HCEC 1CT (cell line): ENCODE measurements around the gene CELA3B.
A peak's percentile ranks its signal among the peaks of the same experiment; 100 is the strongest.
"Not testable (repeated sequence)": the region's sequence is repeated elsewhere in the genome, so short reads cannot be mapped to it uniquely, and the experiment has no call there.

ENCODE experiments used
- DNase-seq: peaks from one replicate; pipeline ENCODE4 v3.0.0-alpha.2; 2017

CELA3B gene

DNA sequence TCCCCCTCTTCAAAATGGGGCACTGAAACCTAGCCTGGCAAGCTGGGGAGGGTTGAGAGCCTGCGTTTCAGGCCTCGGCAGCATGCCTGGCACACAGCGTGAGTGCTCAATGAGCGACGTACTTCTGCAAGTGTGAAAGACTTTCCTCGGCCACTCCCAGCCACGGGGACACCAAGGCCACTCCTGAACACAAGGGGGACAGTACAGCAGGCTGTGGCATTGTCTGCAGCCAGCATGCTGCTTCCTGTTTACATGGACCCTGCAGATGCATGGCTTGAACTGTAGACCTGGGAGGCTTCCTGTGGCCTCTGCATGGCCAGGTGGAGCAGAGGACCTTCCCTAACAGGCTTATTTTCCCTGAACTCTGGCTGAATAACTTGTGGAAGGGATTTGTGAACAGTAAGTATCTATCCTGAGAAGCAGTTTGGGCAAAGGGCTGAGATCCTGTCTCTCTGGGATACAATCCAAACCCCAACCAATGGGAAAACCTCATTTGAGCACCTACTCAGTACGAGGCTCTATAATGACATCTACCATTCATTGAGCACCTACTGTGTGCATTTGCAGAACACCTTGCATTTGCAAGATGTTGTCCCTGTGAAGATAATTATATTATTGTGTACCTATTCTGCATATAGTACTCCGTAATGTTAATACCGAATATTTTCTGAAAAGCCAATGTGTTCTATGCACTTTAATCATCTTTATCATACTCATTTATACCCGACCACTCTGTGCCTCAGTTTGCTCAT is 29.8 kb upstream of the CELA3B start:
- DNase-seq: no peak

GRCh38 chr1:21950734-21951133 is 26.1 kb upstream of the CELA3B start:
- DNase-seq: no peak

- no peak for DNase-seq
Measured at GRCh38 chr1:21951226-21951870, 25.5 kb upstream of the CELA3B start.

- DNase-seq: no peak
Measured at GRCh38 chr1:21952786-21953520, 23.9 kb upstream of the CELA3B start.

DNA sequence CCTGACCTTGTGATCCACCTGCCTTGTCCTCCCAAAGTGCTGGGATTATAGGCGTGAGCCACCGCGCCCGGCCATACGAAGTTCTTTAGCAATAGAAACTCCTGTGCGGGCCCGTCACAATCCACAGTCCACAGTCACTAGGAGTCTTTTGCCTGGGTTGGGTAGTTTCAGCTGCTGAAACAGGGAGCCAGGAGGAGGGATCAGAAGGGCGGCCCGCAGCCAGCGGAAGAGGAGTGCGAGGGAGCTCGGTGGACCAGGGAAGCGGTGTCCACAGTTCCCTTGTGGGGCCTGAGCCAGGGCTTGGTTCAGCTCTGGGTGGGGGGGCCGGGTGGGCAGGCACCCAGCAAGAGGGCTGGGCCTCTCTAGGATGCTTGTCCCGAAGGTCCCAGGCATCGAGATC is 21.8 kb upstream of the CELA3B start:
- DNase-seq: no peak

DNA sequence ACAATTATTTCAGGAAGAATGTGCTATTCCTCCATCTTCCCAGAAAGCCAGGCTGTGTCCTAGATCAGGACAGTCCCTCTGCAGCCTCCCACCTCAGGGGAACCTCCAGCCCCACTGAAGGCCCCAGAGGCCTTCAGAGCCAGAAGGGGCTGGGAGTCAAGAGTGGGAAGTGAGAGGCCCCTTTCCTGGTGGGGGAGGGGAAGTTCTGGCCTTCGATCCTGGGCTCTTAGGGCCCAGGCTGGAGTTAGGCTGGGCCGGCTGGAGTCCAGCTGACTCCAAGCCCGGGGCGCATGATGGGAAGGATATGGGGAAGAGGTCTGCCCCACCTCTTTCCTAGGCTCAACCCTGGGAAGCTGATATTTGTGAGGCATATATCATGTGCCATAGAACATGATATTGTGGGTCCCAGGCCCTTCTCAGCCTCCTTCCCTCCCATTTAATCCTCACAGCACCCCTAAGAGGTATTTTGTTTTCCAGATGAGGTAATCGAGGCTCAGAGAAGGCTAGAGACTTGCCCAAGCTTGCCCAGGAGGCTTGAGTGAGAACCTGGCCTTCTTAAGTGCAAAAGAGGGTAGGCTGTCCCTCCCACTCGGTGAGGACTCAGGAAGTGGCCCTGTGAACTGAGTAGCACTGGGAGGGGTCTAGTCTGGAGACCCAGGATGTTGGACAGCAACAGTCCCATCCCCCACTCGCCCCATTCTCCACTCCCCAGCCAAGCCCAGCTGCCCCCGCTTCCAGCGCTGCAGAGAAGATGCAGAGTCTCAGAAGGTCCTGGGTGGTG is 21.1 kb upstream of the CELA3B start:
- DNase-seq: no peak

DNA sequence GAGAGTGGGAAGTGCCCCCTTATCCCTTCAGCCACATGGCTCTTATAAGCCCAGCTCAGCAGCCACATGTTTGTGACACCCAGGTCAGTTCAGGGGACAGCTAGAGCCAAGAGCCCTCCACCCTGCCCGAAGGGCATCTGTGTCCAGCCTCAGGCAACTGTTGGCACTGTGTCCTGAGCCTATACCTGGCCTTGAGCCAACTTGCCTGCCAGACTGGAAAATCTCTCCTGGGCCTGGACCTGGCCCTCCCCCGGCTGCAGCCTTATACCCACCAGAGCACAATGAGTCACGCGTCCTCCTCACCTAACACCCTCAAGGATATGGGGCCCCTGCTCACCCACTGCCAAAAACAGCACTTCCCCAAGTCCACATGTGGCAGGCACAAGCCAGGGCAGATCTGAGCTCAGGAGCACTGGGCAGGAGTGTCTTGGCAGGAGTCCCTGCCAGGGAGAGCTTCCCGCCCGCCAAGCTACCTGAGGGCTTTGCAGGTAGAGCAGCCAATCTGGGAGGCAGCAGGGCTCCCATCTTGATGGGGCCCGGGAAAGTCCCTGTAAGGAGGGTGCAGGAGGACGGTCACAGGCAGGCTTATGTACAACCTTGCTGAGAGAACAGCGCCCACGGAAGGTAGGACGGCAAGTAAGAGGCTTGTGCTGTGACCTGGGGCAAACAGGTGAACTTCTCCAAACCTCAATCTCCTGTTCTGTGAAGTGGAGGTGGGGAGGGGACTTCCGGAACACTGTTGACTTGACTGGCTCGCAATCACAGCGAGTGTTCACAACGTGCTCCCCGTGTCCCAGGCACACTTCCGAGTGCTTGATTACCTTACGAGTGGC is 19.9 kb upstream of the CELA3B start:
- DNase-seq: no peak

DNA sequence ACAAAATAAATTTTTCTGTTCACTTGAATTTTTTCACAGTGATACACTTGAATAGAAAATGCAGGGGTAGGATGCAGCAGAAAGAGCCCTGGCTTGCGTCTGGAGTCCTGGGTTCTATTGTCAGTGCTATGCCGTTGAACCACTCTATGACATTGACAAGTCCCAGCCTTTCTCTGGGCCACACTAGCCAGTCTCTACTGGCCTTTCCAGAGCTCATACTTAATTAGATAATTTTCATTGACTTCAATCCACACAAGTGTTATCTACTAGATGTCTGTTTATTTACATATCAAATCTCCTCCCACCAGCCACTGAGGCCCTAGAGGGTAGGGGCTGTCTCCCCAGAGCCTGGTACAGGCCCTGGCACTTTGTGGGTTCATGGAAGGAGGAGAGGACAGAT is 15.5 kb upstream of the CELA3B start:
- no peak for DNase-seq

DNA sequence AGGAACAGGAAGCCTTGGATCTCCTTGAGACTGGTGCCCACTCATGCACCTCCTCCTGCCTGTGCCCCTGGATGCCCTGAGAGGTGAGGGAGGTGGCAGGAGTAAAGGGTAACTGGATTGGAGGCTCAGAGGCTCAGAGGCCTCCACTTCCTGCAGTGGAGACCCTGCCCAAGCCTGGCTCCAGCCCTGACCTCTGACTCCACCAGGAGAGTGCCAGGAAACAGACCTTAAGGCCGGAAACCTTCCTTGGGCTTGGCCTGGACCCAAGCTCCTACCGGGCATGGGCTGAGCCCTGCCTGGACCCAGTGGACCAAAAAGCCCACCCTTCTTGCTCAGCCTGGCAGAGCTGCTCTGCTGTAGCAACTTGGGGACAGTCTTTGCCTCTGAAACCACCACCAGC is 15.0 kb upstream of the CELA3B start:
- no peak for DNase-seq

- peak; percentile 38 for DNase-seq
Measured at GRCh38 chr1:21963477-21964217, 13.2 kb upstream of the CELA3B start.

DNA sequence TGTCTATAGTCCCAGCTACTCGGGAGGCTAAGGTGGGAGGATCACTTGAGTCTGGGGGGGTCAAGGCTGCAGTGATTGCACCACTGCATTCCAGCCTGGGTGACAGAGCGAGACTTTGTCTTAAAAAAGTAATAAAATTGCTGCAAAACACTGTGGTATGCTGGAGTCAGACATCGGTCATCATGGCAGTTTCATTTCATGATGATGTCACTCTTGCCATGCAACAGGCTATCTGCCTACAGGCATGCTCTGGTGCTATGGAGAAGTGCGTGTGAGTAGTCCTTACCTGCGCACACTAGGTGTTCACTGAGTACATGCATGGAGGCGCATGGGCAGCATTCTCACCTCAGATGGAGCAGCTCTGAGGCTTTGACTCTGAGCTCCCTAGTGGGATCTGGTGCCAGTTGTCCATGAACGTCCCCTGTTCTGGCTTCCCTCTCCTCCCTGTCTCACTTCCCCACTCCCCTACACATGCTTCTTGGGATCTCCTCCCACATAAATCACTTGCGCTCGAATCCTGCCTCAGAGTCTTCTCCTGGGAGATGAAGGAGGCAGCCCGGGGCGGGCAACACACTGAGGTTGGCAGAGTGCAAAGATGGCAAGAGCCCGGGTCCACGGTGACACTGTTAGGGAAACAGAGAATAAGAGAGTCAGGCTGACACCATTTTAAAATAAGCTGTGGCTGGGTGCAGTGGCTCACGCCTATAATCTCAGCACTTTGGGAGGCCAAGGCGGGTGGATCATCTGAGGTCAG is 10.4 kb upstream of the CELA3B start:
- DNase-seq: peak; percentile 65

GRCh38 chr1:21967216-21967615 is 9.6 kb upstream of the CELA3B start:
- DNase-seq: not testable (repeated sequence)

DNA sequence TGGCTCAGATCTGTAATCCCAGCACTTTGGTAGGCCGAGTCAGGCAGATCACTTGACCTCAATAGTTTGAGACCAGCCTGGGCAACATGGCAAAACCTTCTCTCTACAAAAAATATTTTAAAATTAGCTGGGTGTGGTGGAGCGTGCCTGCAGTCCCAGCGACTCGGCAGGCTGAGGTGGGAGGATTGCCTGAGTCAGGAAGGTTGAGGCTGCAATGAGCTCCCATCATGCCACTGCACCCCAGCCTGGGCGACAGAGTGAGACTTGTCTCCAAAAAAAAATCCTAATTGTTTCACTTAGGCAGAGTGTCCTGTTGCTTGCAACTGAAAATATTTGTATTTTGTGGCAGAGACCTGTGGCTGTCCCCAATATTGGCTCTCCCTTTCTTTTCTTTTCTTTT is 7.8 kb upstream of the CELA3B start:
- not testable (repeated sequence) for DNase-seq

- not testable (repeated sequence) for DNase-seq
Measured at GRCh38 chr1:21970523-21970922, 6.3 kb upstream of the CELA3B start.

- DNase-seq: not testable (repeated sequence)
Measured at GRCh38 chr1:21972973-21973441, 3.8 kb upstream of the CELA3B start.

DNA sequence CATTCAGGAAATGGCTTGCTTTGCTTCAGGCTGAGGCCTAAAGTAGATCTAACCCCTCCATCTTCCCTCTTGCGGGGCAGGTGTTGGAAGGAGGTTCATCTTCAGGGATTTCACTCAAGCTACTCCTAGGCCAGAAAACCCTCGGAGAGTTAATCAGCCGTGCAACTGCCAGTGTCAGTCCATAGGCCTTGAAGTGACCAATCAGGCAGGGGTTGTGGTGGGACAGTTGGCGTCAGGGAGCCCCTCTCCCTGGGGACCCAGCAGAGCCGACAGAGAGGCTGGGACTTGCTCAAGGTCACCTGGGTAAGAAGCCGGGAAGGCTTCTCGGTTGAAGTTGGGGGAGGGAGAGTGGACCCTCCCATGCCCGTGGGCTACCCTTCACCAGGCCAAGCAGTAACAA is 2.9 kb upstream of the CELA3B start:
- not testable (repeated sequence) for DNase-seq

DNA sequence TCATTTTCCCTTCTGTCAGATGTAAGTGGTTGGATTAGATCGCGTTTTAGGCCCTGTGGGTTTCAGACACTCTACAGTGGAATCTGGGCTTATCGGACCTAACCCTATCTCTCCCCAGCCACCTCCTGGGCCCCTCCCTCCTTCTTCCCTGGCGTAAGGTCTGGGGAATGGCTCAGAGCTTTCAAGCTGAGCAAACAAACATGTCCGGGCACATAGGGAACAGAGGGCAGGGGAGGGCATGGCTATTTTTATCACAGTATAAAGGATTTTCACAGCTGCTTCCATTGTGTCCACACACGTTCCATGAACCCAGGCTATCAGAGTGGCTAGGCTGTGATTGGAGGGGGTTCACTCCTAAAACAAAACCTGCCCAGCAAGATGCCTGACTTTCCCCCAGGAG is 2.1 kb upstream of the CELA3B start:
- DNase-seq: not testable (repeated sequence)

DNA sequence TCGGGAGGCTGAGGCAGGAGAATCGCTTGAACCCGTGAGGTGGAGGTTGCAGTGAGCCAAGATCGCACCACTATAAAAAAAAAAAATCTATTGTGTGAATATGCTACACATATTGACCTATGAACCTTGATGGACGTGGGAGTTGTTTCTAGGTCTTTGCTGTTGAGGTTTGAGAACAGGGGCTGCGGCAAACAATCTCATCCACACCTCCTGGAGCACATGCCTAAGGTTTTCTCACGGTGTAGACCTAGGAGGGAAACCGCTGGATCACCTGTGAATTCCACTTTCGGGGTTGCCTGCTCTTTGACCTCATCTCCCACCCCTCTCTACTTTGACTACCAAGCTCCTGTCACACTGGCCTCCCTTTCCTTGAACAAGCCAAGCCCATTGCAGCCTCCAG is 1.5 kb upstream of the CELA3B start:
- DNase-seq: not testable (repeated sequence)

DNA sequence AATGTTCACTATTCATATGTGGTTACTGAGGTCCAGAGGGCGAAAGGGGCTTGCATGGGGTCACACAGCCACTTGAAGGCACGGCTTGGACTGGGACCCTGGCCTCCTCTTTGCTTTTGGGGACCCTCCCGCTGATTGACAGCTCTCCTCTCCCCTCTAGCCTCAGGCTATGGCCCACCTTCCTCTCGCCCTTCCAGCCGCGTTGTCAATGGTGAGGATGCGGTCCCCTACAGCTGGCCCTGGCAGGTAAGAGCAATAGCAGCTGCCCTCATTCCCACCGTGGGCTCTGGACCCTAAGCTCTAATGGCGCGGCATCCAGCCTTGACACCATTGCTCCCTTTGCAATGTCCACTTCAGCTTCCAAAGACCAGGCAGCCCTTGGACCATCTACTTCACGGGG is 1.4 kb downstream of the CELA3B start:
- not testable (repeated sequence) for DNase-seq

DNA sequence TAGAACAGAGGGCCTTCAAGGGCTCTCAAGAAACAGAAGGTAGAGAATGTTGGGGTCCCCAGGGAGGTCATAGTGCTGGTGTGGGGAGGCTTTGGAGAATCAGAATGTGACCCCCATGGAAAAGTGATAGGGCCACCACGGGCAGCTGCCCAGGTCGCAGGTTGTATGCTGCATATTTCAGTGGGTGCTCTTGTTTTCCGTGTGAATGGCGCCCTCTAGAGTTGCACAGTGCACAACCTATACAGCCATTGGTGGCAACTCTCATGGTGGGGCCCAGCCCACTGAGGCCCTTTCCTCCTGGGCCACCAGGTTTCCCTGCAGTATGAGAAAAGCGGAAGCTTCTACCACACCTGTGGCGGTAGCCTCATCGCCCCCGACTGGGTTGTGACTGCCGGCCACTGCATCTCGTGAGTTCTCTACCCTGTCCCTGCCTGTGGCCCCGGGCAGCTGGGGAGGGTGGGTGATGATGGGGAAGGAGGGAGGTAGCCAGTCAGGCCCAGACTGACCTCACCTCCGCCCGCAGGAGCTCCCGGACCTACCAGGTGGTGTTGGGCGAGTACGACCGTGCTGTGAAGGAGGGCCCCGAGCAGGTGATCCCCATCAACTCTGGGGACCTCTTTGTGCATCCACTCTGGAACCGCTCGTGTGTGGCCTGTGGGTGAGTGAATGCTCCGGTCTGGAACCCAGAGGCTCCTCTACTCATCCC is 3.8 kb downstream of the CELA3B start:
- not testable (repeated sequence) for DNase-seq
